Measurements from ENCODE around the gene TMEM37. TPM values are rescaled to one million over a fixed set of nuclear protein-coding genes. Genes with fewer than 3 reads are reported as not detected.

The TMEM37 gene
- total RNA-seq, 1 donor from 2014 or later, result 0.13 TPM

DNA sequence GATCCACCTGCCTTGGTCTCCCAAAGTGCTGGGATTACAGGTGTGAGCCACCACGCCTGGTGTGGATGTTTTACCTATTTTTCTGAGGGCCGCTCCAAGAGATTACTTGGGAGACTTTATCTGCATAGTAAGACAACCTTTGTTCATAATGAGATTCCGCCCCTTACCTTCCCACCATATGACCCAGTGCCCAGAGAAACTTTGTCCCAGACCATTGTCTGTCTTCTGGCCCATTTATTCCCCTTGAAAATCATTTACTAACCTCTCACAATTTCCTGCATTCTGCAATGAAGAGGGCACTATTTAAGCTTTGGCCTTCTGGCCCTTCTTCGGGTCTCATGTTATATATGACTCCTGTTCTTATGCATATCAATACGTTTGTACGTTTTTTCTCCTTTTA, 13.7 kb upstream of the TMEM37 start:
- no peak for DNase-seq (ENCODE audit: low read depth in 2 of 2)

GRCh38 chr2:119419065-119419464, 12.6 kb upstream of the TMEM37 start:
- DNase-seq (ENCODE audit: low read depth in 2 of 2), result no peak

DNA sequence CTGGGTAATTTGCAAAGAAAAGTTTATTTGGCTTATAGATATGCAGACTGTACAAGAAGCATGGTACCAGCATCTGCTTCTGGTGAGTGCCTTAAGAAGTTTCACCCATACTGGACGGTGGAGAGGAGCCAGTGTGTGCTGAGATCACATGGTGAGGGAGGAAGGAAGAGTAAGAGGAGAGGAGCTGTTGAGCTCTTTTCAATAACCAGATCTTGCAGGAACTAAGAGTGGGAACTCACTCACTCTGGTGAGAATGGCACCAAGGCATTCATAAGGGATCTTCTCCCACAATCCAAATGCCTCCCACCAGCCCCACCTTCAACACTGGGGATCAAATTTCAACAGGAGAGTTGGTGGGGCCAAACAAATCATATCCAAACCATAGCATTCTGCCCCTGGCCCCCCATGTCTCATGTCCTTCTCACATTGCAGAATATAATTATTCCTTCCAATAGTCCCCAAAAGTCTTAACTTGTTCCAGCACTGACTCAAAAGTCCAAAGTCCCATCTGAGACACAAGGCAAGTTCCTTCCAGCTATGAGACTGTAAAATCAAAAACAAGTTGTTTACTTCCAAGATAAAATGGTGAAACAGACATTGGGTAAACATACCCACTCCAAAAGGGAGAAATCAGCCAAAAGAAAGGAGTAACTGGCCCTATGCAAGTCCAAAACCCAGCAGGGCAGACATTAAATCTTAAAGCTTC, 11.7 kb upstream of the TMEM37 start:
- DNase-seq (ENCODE audit: low read depth in 2 of 2), result no peak

DNA sequence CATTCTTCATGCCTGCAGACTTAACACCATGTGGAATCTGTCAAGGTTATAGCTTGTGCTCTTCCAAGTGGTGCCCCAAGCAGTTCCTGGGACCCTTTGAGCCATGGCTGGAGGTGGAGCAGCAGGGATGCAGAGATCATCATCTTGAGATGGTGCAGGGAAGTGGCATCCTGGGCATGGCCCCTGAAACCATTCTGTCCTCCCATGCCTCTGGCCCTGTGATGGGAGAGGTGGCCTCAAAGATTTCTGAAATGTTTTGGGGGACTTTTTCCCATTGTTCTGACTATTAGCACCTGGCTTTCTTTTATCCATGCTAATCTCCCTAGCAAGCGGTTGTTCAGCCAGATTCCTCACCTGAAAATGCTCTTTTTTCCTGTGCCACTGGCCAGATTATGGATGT, 10.3 kb upstream of the TMEM37 start:
- DNase-seq (ENCODE audit: low read depth in 2 of 2), result no peak

GRCh38 chr2:119421741-119422140, 9.9 kb upstream of the TMEM37 start:
- no peak for DNase-seq (ENCODE audit: low read depth in 2 of 2)

GRCh38 chr2:119422360-119423107, 9.1 kb upstream of the TMEM37 start:
- DNase-seq (ENCODE audit: low read depth in 2 of 2), result no peak

DNA sequence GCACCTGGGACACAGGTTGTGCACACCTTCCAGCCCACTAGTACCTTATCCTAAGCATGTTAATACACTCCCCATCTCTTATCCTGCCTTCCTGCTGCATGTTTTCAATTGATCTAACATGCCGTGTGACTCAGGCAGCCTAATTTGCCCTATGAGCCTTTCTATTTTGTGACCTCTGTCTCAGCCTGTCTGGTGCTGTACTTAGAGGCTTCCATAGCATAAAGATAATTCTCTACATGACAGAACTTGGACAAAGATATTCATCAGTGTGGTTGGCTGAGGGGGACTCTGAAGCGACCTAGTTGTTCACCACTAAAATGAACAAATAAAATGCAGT, 8.6 kb upstream of the TMEM37 start:
- no peak for DNase-seq (ENCODE audit: low read depth in 2 of 2)

GRCh38 chr2:119423811-119424210, 7.8 kb upstream of the TMEM37 start:
- peak in 1 of 2 donors; percentile 6 for DNase-seq (ENCODE audit: low read depth in 2 of 2)

DNA sequence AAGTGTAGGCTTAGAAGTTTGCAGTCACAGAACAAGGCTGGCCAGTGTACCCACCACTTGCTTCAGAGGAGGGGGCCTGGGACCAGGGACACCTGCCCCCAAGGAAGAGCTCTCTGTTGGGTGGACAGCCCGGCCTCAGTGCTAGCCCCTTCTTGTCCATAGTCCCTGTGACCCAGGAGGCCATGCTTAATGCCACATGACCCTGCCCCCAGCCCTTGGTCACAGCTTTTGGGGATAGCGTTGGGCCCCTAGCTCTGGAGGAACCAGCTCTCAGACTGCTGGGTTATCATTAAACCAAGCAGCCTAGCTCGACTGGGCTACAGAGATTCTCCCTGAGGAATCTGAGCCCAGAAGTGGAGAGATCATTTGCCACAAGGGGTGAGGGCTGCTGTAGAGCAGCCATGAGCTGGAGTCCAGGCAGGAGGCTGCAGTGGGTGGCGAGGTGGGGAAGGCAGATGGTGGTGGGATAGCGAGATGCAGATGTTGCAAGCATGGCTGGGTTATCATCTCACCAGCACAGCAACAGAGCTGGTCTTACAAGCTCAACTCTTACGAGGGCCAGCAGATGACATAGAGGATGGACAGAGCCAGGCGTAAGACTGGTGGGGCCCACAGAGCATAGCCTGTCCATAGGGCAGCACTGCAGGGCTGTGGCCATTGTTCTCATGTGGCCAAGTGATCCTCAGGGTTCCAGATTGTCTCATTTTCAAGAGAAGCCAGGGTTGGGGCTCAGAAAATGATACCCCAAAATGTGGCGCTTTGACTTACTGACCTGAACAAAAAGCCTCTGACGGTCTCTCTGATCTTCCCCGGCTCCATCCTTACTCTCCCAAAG, 7.2 kb upstream of the TMEM37 start:
- no peak for DNase-seq (ENCODE audit: low read depth in 2 of 2)

- no peak for DNase-seq (ENCODE audit: low read depth in 2 of 2)
Measured at GRCh38 chr2:119425119-119425405, 6.6 kb upstream of the TMEM37 start.

- DNase-seq (ENCODE audit: low read depth in 2 of 2), result no peak
Measured at GRCh38 chr2:119425620-119426395, 5.8 kb upstream of the TMEM37 start.

DNA sequence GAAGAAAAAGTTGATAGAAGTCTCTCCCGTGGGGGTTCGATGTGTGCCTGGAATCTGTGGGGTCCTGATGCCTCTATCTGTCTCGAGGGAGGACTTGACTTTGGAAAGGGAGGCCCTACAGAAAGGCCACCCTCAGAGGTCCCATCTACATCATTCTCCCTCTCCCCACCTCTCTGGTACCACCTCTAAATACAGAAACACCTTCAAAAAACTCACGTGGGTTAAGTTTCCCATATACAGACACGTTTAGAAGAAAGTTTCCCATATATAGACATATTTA, 5.3 kb upstream of the TMEM37 start:
- DNase-seq (ENCODE audit: low read depth in 2 of 2), result no peak

DNA sequence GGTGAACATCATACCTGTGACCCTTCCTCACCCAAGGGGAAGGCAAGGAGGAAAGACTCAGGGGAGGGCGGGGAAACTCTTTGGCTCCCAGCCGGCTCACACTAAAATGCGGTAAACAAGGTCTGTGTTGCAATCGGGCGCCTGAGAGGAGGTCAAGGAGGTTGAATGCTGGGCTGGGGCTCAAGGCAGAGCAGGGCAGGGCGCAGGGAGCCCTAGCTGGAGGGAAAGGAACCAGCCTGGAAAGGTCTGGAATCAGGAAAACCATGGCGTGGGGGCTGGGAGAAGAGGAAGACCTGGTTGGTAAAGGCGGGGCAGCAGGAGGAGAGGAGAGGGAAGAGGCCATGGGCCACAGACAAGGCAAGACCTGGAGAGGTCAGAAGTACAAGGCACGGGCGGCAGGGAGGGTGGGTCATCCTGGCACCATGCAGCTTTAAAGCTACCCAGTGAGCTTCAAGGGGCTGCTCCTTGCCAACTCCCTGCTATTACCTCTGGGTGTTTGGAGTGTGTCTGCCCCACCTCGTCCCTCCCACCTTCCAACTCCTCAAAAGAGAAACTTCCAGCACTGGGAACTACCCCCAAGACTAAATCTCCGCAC, 4.8 kb upstream of the TMEM37 start:
- no peak for DNase-seq (ENCODE audit: low read depth in 2 of 2)

- DNase-seq (ENCODE audit: low read depth in 2 of 2), result no peak
Measured at GRCh38 chr2:119427756-119428155, 3.9 kb upstream of the TMEM37 start.

DNA sequence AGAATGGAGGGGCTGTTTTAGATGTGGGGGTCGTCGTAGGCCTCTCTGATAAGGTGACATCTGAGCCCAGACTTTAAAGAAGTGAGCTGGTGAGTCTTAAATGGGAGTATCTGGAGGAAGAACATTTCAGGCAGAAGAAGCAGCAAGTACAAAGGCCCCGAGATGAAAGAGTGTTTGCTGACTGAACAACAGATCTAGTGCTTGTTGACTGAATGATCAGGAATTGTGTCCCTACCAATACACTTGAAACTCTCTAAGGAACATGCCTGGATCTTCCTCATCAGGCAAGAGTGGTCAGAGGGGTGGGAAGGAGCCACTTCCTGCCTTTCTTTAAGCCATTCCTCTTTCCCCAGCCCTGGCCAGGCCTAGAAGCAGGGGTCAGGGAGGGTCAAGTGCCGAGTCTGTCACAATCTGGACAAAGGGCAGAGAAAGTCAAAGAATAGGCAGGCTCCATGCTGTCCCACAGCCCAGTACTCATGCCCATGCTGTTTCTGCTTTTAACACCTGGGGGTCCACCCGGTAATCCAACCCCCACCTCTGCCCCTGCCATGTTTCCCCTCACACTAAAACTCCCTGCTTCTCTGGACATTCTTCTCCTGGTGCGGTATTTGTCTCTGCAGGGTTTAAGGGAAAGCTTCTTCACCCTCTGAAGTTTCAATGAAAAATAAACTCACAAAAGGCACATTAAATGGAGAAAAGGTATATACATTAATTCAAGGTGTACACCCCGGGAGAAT, 3.0 kb upstream of the TMEM37 start:
- no peak for DNase-seq (ENCODE audit: low read depth in 2 of 2)

DNA sequence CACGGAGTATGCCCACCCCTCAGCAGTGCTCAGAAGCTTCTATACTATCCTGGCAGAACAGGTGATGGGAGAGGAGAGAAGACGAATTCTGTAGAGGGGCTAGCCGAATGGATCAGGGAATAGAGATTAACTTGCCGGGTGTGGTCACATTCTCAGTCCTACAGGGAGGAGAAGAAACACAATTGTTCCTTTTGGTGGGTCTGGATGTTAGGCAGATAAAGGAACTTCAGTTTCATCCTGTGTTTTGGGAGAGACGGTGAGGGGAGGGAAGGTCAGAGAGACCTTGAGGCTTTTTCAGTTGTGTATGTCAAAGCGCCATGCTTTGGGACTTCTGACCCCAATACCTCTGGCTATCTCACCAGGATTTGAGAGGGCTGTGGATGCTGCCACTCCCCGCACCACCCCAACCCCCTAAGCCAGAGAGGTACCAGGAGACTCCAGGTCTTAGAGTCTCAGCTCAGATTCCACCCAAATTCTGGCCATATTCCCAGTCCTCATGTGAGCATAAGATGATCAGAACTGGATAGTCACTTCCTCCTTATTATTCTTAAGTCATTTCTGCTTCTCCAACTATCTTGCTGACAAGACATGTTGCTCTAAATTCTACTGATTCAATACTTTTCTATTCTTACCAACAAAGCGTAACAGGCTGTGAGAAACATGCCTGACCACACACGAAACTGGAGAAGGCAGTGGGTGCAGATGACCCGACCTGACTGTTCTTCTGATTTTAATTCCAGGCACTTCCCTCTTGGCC, 2.3 kb upstream of the TMEM37 start:
- DNase-seq (ENCODE audit: low read depth in 2 of 2), result peak in 1 of 2 donors; percentile 10

- no peak for DNase-seq (ENCODE audit: low read depth in 2 of 2)
Measured at GRCh38 chr2:119430023-119430498, 1.6 kb upstream of the TMEM37 start.

- DNase-seq (ENCODE audit: low read depth in 2 of 2), result peak in 1 of 2 donors; percentile 31
Measured at GRCh38 chr2:119431976-119432850, 559 bp downstream of the TMEM37 start.

Measured in dermis microvascular lymphatic vessel endothelial cell (primary cell).